Measurements from ENCODE around the gene PORCN.
A peak's percentile ranks its signal among the peaks of the same experiment; 100 is the strongest.

PORCN gene

GRCh38 chrX:48508400-48509244, at the start of gene PORCN:
PORCN (plus strand) TSS chrX:48508992; CDS start chrX:48509821, 829 bp downstream.
- peak; percentile 68 to 75 for DNase-seq
- TF ChIP-seq GATA1 (IDR thresholded peaks at IDR 0.05; ENCODE audit: low read depth, low read length) (no peak), POLR2A (IDR thresholded peaks at IDR 0.05; ENCODE audit: low read length) (peak; percentile 45)

GRCh38 chrX:48459483-48459882, 49.3 kb upstream of the PORCN start:
- TF ChIP-seq GATA1 (IDR thresholded peaks at IDR 0.05; ENCODE audit: low read depth, low read length) (no peak), POLR2A (IDR thresholded peaks at IDR 0.05; ENCODE audit: low read length) (no peak)
- DNase-seq = no peak

DNA sequence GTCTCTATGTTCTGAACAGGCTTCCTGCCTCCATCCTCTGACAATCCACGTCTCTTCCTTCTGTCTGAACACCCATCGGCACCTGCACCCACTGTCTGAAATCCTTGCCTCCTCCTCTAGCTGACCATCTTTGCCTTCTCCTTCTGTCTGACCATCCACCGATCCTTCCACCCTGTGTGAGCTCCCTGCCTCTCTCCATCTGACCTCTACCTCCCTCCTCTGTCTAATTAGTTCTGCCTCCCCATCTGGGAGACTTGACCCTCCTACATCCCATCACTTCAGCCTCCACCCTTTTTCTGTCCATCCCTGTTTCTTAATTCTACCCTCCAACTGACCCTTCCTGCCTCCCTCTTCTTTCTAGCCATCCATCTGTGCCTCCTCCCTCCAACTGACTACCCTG, 48.8 kb upstream of the PORCN start:
- no peak for TF ChIP-seq GATA1 (IDR thresholded peaks at IDR 0.05; ENCODE audit: low read depth, low read length)
- no peak for DNase-seq

DNA sequence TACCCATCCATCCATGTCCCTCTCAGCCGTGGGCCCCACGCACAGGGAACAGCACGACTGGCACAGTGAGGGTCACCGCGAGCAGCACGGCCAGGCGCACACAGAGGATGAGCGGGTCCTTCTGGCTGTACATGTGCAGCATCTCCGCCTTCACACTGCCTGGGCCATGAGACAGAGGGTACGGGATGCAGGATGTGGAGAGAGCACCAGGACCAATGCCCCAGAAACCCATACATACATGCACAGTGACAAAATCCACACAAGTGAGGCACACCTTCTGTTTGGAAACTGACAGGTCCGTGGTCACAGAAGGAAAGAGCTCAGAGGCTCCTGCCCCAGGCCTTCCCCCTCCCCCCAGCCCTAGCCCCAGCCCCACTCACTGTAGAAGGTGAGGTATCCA, 48.2 kb upstream of the PORCN start:
- TF ChIP-seq GATA1 (IDR thresholded peaks at IDR 0.05; ENCODE audit: low read depth, low read length) (no peak), POLR2A (IDR thresholded peaks at IDR 0.05; ENCODE audit: low read length) (no peak)
- no peak for DNase-seq

- peak in 1 of 2 experiments; percentile 4 for DNase-seq
- no peak for TF ChIP-seq POLR2A (IDR thresholded peaks at IDR 0.05; ENCODE audit: low read length)
- no peak for TF ChIP-seq GATA1 (IDR thresholded peaks at IDR 0.05; ENCODE audit: low read depth, low read length)
Measured at GRCh38 chrX:48461830-48462229, 47.0 kb upstream of the PORCN start.

DNA sequence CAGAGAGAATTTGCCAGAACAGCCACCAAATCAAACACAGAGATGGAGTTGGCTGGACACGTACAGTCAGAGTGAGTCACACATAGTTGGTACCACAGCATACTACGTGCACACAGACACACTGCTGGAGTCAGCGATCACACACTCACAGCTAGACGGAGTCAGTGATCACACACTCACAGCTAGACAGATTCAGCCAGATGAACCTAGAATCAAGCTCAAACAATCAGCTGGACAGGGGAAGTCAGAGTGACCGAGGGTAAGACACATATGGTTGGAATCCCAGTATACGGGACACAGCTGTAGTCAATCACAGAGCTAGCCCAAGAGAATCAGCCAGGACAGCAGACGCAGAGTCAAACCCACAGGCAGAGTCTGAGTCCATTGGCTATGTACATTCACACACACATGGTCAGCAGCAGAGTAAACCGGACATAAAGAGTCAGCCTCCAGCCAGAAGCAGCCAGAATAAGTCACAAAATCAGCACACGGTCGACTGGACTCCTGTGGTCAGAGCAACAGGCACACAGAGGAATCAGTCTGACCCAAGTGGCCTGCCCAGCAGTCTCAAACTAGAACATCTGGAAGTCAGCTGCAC, 43.4 kb upstream of the PORCN start:
- TF ChIP-seq GATA1 (IDR thresholded peaks at IDR 0.05; ENCODE audit: low read depth, low read length) (no peak), POLR2A (IDR thresholded peaks at IDR 0.05; ENCODE audit: low read length) (no peak)
- DNase-seq = no peak

DNA sequence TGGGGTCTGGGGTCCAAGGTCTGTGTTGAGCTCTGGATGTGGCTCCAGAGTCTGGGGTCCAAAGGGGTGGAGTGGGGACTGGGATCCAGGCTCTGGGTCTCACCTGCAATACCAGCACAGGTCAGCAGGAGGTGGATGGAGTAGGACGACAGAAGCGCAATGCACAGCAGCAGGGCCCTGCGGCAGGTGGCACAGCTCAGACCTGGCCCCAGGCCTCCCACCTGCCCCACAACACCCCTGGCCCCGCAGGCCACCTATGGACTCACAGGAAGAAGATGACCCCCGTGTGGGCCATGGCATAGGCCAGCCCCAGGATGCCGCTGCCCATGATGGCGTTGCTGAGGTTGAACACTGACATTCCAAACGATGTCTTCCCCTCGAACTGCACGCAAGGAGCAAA, 42.1 kb upstream of the PORCN start:
- peak; percentile 18 to 43 for DNase-seq
- TF ChIP-seq GATA1 (IDR thresholded peaks at IDR 0.05; ENCODE audit: low read depth, low read length) = no peak

- DNase-seq = peak; percentile 56 to 64
- TF ChIP-seq POLR2A (IDR thresholded peaks at IDR 0.05; ENCODE audit: low read length) (peak; percentile 31), GATA1 (IDR thresholded peaks at IDR 0.05; ENCODE audit: low read depth, low read length) (no peak)
Measured at GRCh38 chrX:48467281-48467761, 41.5 kb upstream of the PORCN start.

DNA sequence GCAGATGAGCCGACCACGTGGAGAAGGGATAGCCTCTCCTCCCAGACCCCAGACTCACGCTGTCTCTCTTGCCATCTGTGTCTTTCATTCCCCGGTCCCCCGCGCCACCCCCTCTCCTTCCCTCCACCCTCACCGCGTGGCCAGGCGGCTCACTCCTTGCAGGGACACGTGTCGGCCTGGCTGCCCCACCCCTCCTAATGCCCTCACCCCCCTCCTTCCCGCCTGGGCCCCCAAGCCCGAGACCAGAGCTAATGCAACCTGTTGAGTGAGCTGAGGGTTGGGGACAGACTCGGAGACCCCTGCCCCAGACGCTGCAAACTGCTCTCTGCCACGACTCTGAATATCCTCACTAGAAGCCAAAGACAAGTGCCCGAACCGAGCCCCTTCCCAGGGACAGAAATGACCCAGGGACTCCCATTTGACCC, 40.5 kb upstream of the PORCN start:
- TF ChIP-seq POLR2A (IDR thresholded peaks at IDR 0.05; ENCODE audit: low read length) (no peak), GATA1 (IDR thresholded peaks at IDR 0.05; ENCODE audit: low read depth, low read length) (no peak)
- DNase-seq = peak; percentile 73 to 75

DNA sequence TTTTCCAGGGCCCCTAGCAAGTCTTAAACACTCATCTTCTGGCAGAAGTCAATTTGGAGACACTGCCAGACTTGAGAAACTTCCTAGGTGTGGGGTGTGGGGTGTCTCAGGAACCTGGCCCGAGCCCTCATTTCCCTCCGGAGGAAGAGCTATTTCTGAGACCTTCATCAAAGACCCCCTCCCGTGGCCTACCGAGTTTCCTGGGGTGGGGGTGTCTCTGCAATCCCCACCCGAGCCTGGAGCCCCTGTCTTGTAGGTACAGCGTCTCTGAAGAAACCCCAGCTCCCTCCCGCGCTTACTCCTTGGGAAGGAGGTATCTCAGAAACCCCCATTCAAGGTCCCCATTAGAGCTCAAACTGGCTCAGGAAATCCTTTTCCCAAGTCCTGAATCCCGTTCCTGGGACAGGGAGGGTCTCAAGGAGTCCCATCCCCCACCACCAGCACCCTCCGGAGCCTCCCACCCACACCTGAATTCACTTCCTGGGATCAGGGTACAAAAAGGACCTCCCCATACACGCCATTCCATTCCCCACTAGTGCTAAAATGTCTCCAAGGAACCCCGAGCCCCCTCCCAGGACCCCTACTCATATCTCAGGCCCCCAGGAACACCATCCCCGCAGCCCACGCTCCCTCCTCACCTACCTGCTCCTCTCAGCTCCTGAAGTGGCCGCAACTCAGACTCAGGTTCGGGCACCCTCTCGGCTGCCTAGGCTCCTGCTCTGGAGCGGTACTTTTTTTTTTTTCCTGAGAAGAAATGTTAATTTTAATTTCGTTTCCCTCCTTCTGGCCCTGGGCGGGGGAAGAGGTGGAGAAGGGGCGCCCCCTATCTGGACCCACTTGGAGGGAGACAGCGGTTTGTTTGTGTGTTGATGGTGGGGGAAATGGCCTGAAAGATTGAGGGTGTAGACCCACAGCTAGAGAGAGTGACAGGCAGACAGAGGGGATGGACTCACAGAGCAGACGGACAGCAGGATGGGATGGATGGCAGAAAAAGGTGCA, 39.8 kb upstream of the PORCN start:
- TF ChIP-seq POLR2A (IDR thresholded peaks at IDR 0.05; ENCODE audit: low read length) = no peak
- TF ChIP-seq GATA1 (IDR thresholded peaks at IDR 0.05; ENCODE audit: low read depth, low read length) = no peak
- DNase-seq = peak; percentile 70 to 74

- peak; percentile 48 for TF ChIP-seq POLR2A (IDR thresholded peaks at IDR 0.05; ENCODE audit: low read length)
- TF ChIP-seq GATA1 (IDR thresholded peaks at IDR 0.05; ENCODE audit: low read depth, low read length) = no peak
- DNase-seq = peak; percentile 84 to 92
Measured at GRCh38 chrX:48470110-48470832, 38.5 kb upstream of the PORCN start, which contains the start of gene SLC38A5. SLC38A5 (minus strand) TSS chrX:48470260; CDS start chrX:48467924, 2,336 bp downstream.

DNA sequence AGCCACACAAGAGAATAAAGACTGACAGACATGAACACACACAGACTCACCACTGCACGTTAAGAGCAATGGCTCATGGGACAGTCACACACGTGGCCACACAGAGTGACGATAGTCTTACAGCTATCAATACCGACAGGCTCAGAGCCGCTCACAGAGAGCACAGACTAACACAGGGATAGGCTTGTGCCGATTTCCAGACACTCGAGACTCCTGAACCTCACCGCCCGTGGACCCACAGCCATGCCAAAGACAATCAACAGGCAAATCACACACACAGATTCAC, 38.0 kb upstream of the PORCN start:
- TF ChIP-seq GATA1 (IDR thresholded peaks at IDR 0.05; ENCODE audit: low read depth, low read length) (no peak), POLR2A (IDR thresholded peaks at IDR 0.05; ENCODE audit: low read length) (no peak)
- peak; percentile 13 to 22 for DNase-seq

DNA sequence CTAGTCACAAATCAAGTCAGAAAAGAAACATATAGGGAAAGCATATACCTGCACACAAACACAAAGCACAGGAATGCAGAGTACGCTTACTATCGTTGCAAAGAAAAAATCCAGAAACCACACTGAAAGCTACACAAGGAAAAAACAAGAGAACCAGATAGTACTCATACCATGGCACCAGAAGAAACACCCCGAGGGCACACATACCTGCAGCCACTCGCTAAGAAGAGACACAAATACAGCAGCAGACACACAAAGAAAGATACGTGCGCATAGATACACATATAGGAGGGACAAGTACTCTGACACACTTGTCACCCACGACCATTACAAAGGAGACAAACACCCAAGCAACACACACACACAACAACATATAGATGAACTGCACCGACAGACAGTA, 37.3 kb upstream of the PORCN start:
- no peak for DNase-seq
- TF ChIP-seq POLR2A (IDR thresholded peaks at IDR 0.05; ENCODE audit: low read length) (no peak), GATA1 (IDR thresholded peaks at IDR 0.05; ENCODE audit: low read depth, low read length) (no peak)
